ENCODE results near the gene CLN6. TPM values are rescaled to one million over a fixed set of nuclear protein-coding genes. Genes with fewer than 3 reads are reported as not detected.

Gene CLN6
- total RNA-seq, 2 experiments from 2014 or later = 60.2 to 117 TPM

- no peaks in the 10 kb centered on the region for H3K9me3 ChIP-seq (ENCODE audit: low read length)
- TF ChIP-seq EZH2phosphoT487 (IDR thresholded peaks at IDR 0.05; ENCODE audit: borderline replicate concordance, low read depth, low read length) (no peak), CTCF (conservative IDR thresholded peaks at IDR 0.05; ENCODE audit: low read length) (peak; percentile 61)
- H3K4me2 ChIP-seq (ENCODE audit: low read length) = peak overlapping the region; percentile 95
- POLR2A ChIA-PET = interaction anchor here (1.7 to 1.9 kb wide), 2 partner anchors 19 kb away, joined by 4 read pairs; no protein-coding TSS in a partner anchor
- peak overlapping the region; percentile 89; the same call in 1 of the 2 replicates for H2AFZ ChIP-seq (ENCODE audit: low read length)
- H3K4me3 ChIP-seq (ENCODE audit: low read depth, low read length, poor library complexity, severe bottlenecking) = peak overlapping the region; percentile 82
- H3K27ac ChIP-seq (ENCODE audit: low read depth, low read length, poor library complexity, severe bottlenecking) = peak overlapping the region; percentile 79
- CTCF ChIA-PET (ENCODE audit: unreplicated experiment) = interaction anchor here (0.7 to 1.0 kb wide), 2 partner anchors 25 to 28 kb away, joined by 3 to 4 read pairs; no protein-coding TSS in a partner anchor
- H3K79me2 ChIP-seq (ENCODE audit: insufficient read depth, low read depth, low read length) = peaks cover 49% of the 10 kb centered on the region
- peaks cover 18% of the 10 kb centered on the region for H3K36me3 ChIP-seq (ENCODE audit: insufficient read depth, low read length)
- no TSS peak for BruUV-seq (replicated peaks)
- H3K9me2 ChIP-seq (ENCODE audit: insufficient read depth, low read length) = no peaks in the 10 kb centered on the region
- intact Hi-C loops (cut with micrococcal nuclease; ENCODE audit: unreplicated experiment) = loop anchor here (2.0 to 5.0 kb wide), 3 partner anchors 21 to 496 kb away; partner anchors contain the start of gene CLN6
- peaks cover 33% of the 10 kb centered on the region for H3K4me1 ChIP-seq (ENCODE audit: insufficient read depth, low read length, poor library complexity, severe bottlenecking)
- no peak for DNase-seq (ENCODE audit: low spot score)
- peaks cover 30% of the 10 kb centered on the region for H4K20me1 ChIP-seq (ENCODE audit: insufficient read depth, low read length)
Measured at GRCh38 chr15:68278345-68278594, 48.7 kb upstream of the CLN6 start.

- Histone ChIP-seq H3K9me3 (ENCODE audit: low read length) (no peaks in the 10 kb centered on the region), H3K4me3 (ENCODE audit: low read depth, low read length, poor library complexity, severe bottlenecking) (peak within 1 kb of the TSS; percentile 82), H3K4me2 (ENCODE audit: low read length) (peak within 1 kb of the TSS; percentile 95), H2AFZ (ENCODE audit: low read length) (peak within 1 kb of the TSS; percentile 89), H4K20me1 (ENCODE audit: insufficient read depth, low read length) (peaks cover 30% of the 10 kb centered on the region), H3K36me3 (ENCODE audit: insufficient read depth, low read length) (peaks cover 16% of the 10 kb centered on the region; the same call in 1 of the 2 replicates), H3K4me1 (ENCODE audit: insufficient read depth, low read length, poor library complexity, severe bottlenecking) (peaks cover 33% of the 10 kb centered on the region), H3K27ac (ENCODE audit: low read depth, low read length, poor library complexity, severe bottlenecking) (peak within 1 kb of the TSS; percentile 79), H3K79me2 (ENCODE audit: insufficient read depth, low read depth, low read length) (peaks cover 44% of the 10 kb centered on the region), H3K9me2 (ENCODE audit: insufficient read depth, low read length) (no peaks in the 10 kb centered on the region)
- no peak for TF ChIP-seq EZH2phosphoT487 (IDR thresholded peaks at IDR 0.05; ENCODE audit: borderline replicate concordance, low read depth, low read length)
- TF ChIP-seq CTCF (conservative IDR thresholded peaks at IDR 0.05; ENCODE audit: low read length) = no peak
- DNase-seq (ENCODE audit: low spot score) = peak; percentile 90
- BruUV-seq (replicated peaks) = no TSS peak
- ChIA-PET CTCF (ENCODE audit: unreplicated experiment) (interaction anchor here (0.7 to 1.0 kb wide), 2 partner anchors 25 to 28 kb away, joined by 3 to 4 read pairs; no protein-coding TSS in a partner anchor), POLR2A (interaction anchor here (1.7 to 1.9 kb wide), 2 partner anchors 19 kb away, joined by 4 read pairs; no protein-coding TSS in a partner anchor)
- intact Hi-C loops (cut with micrococcal nuclease; ENCODE audit: unreplicated experiment) = loop anchor here (2.0 to 5.0 kb wide), 3 partner anchors 21 to 495 kb away; partner anchors contain the start of gene CLN6
Measured at GRCh38 chr15:68277603-68278344, 48.2 kb upstream of the CLN6 start, which contains the start of gene FEM1B. Gene FEM1B (plus strand): TSS chr15:68277745. CDS start chr15:68278418, 673 bp downstream.
